ENCODE measurements around the gene NUP98. TPM values are rescaled to one million over a fixed set of nuclear protein-coding genes. Genes with fewer than 3 reads are reported as not detected.

Gene NUP98
- total RNA-seq, 1 donor from 2014 or later: 80.3 TPM

- Mint-ChIP-seq H3K27me3 (no peaks in the 10 kb centered on the region), H3K36me3 (ENCODE audit: insufficient read depth) (peaks cover 37% of the 10 kb centered on the region), H3K4me1 (ENCODE audit: low read depth) (no peaks in the 10 kb centered on the region), H3K4me3 (ENCODE audit: low read depth) (no peak overlapping the region), H3K27ac (no peak overlapping the region), H3K9me3 (ENCODE audit: low read depth) (no peaks in the 10 kb centered on the region)
- DNase-seq (ENCODE audit: low spot score, unreplicated experiment): no peak
- TF ChIP-seq CTCF (IDR thresholded peaks at IDR 0.05; ENCODE audit: unreplicated experiment): no peak
These were observed 33.1 kb downstream of the NUP98 start for GRCh38 chr11:3764266-3764665.

GRCh38 chr11:3755151-3755550 lies 42.2 kb downstream of the NUP98 start:
- no peaks in the 10 kb centered on the region for H3K27me3 Mint-ChIP-seq
- H3K27ac Mint-ChIP-seq: peak overlapping the region; percentile 71
- no peak overlapping the region for H3K4me3 Mint-ChIP-seq (ENCODE audit: low read depth)
- DNase-seq (ENCODE audit: low spot score, unreplicated experiment): no peak
- no peaks in the 10 kb centered on the region for H3K9me3 Mint-ChIP-seq (ENCODE audit: low read depth)
- H3K36me3 Mint-ChIP-seq (ENCODE audit: insufficient read depth): peaks cover 32% of the 10 kb centered on the region
- no peak for TF ChIP-seq CTCF (IDR thresholded peaks at IDR 0.05; ENCODE audit: unreplicated experiment)
- no peaks in the 10 kb centered on the region for H3K4me1 Mint-ChIP-seq (ENCODE audit: low read depth)

- Mint-ChIP-seq H3K4me1 (ENCODE audit: low read depth) (no peaks in the 10 kb centered on the region), H3K4me3 (ENCODE audit: low read depth) (no peak overlapping the region), H3K27me3 (no peaks in the 10 kb centered on the region), H3K9me3 (ENCODE audit: low read depth) (no peaks in the 10 kb centered on the region), H3K36me3 (ENCODE audit: insufficient read depth) (peaks cover 25% of the 10 kb centered on the region), H3K27ac (no peak overlapping the region)
- no peak for TF ChIP-seq CTCF (IDR thresholded peaks at IDR 0.05; ENCODE audit: unreplicated experiment)
- no peak for DNase-seq (ENCODE audit: low spot score, unreplicated experiment)
These were observed 44.2 kb downstream of the NUP98 start for GRCh38 chr11:3753110-3753509.

- Mint-ChIP-seq H3K27me3 (no peaks in the 10 kb centered on the region), H3K27ac (no peak overlapping the region), H3K4me1 (ENCODE audit: low read depth) (peaks cover 6% of the 10 kb centered on the region), H3K36me3 (ENCODE audit: insufficient read depth) (peaks cover 15% of the 10 kb centered on the region), H3K9me3 (ENCODE audit: low read depth) (no peaks in the 10 kb centered on the region), H3K4me3 (ENCODE audit: low read depth) (no peak overlapping the region)
- DNase-seq (ENCODE audit: low spot score, unreplicated experiment): no peak
- TF ChIP-seq CTCF (IDR thresholded peaks at IDR 0.05; ENCODE audit: unreplicated experiment): no peak
These were observed 49.6 kb downstream of the NUP98 start for GRCh38 chr11:3747704-3748103.

- H3K4me3 Mint-ChIP-seq (ENCODE audit: low read depth): no peak overlapping the region
These were observed 52.2 kb downstream of the NUP98 start for GRCh38 chr11:3745161-3745560.

More at GRCh38 chr11:3745161-3745560, 52.2 kb downstream of the NUP98 start:
- H3K27ac Mint-ChIP-seq: peak overlapping the region; percentile 22
- H3K27me3 Mint-ChIP-seq: no peaks in the 10 kb centered on the region
- peaks cover 6% of the 10 kb centered on the region for H3K4me1 Mint-ChIP-seq (ENCODE audit: low read depth)
- TF ChIP-seq CTCF (IDR thresholded peaks at IDR 0.05; ENCODE audit: unreplicated experiment): no peak
- DNase-seq (ENCODE audit: low spot score, unreplicated experiment): no peak
- H3K36me3 Mint-ChIP-seq (ENCODE audit: insufficient read depth): peaks cover 19% of the 10 kb centered on the region
- no peaks in the 10 kb centered on the region for H3K9me3 Mint-ChIP-seq (ENCODE audit: low read depth)
